Measurements from ENCODE around the gene CFAP20. TPM values are rescaled to one million over a fixed set of nuclear protein-coding genes. Genes with fewer than 3 reads are reported as not detected.

CFAP20 gene
- total RNA-seq, 1 experiment from 2014 or later = 58.3 TPM

DNA sequence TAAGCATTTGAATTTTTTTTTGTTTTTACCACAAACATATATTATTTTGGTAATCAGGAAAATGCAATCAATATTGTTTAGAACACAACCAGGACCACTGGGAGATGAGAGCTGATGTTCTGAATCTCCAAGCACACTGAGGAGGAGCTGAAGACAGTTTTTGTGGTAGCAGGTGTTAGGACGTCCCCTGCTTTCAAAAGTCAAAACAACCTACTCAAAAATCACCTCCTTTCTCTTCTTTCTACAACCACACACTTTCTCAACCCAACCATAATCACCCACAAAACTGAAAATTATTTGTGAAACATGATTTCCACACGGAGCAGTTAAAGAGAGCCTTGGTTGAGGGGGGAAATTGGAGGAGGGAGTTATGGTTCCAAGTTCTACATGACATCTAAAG lies 26.7 kb upstream of the CFAP20 start:
- H3K79me2 ChIP-seq (ENCODE audit: low read length) = no peaks in the 10 kb centered on the region
- BruUV-seq (replicated peaks) = no TSS peak
- no peak overlapping the region for H3K9ac ChIP-seq (ENCODE audit: low read length)
- ChIA-PET CTCF (no interaction called here), POLR2A (ENCODE audit: unreplicated experiment) (no interaction called here)
- no peaks in the 10 kb centered on the region for H3F3A ChIP-seq (ENCODE audit: low read length, unreplicated experiment)
- ATAC-seq (no peak), DNase-seq (no peak)
- H3K36me3 ChIP-seq (ENCODE audit: low read depth, low read length) = no peaks in the 10 kb centered on the region
- H3K27ac ChIP-seq (ENCODE audit: low read length) = no peak overlapping the region
- no peaks in the 10 kb centered on the region for H3K4me1 ChIP-seq (ENCODE audit: insufficient read depth, low read length)
- H3K4me3 ChIP-seq (ENCODE audit: low read length) = no peak overlapping the region
- H3K9me3 ChIP-seq (ENCODE audit: low read length) = no peaks in the 10 kb centered on the region
- no peaks in the 10 kb centered on the region for H4K20me1 ChIP-seq (ENCODE audit: low read length)
- intact Hi-C loops (cut with micrococcal nuclease) = no loop called here
- H3K4me2 ChIP-seq (ENCODE audit: low read length) = no peak overlapping the region
- H3K27me3 ChIP-seq (ENCODE audit: low read length) = no peaks in the 10 kb centered on the region
- TF ChIP-seq EZH2phosphoT487 (IDR thresholded peaks at IDR 0.05; ENCODE audit: borderline replicate concordance, low read length) (no peak), EZH2 (IDR thresholded peaks at IDR 0.05; ENCODE audit: low read length, unreplicated experiment) (no peak)
- TF ChIP-seq, protein P1, sequence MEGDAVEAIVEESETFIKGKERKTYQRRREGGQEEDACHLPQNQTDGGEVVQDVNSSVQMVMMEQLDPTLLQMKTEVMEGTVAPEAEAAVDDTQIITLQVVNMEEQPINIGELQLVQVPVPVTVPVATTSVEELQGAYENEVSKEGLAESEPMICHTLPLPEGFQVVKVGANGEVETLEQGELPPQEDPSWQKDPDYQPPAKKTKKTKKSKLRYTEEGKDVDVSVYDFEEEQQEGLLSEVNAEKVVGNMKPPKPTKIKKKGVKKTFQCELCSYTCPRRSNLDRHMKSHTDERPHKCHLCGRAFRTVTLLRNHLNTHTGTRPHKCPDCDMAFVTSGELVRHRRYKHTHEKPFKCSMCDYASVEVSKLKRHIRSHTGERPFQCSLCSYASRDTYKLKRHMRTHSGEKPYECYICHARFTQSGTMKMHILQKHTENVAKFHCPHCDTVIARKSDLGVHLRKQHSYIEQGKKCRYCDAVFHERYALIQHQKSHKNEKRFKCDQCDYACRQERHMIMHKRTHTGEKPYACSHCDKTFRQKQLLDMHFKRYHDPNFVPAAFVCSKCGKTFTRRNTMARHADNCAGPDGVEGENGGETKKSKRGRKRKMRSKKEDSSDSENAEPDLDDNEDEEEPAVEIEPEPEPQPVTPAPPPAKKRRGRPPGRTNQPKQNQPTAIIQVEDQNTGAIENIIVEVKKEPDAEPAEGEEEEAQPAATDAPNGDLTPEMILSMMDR (conservative IDR thresholded peaks at IDR 0.05; ENCODE audit: low read depth, low read length) = no peak
- H3K9me2 ChIP-seq (replicated peaks; ENCODE audit: low read length) = no peaks in the 10 kb centered on the region
- H2AFZ ChIP-seq (ENCODE audit: low read length) = no peak overlapping the region

DNA sequence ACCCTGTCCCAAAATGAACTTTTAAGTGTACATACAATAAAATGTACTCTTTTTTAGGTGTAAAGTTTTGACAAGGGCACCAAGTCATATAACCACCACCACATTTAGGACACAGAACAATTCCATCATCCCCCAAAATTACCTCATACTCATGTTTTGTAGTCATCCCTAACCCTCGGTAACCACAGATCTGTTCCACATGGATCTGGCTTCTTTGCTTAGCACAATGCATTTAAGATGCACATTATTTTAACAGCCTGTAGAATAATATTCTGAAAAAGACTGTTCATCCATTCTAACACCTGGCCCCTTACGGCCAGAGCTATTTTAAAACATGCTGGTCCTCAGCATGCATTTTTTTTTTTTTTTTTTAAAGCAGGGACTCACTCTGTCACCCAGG lies 25.2 kb upstream of the CFAP20 start:
- CTCF ChIA-PET = no interaction called here
- ATAC-seq (no peak), DNase-seq (no peak)
- Histone ChIP-seq H3K4me1 (ENCODE audit: insufficient read depth, low read length) (no peaks in the 10 kb centered on the region), H3K36me3 (ENCODE audit: low read depth, low read length) (no peaks in the 10 kb centered on the region), H3K9me2 (replicated peaks; ENCODE audit: low read length) (no peaks in the 10 kb centered on the region), H3K9ac (ENCODE audit: low read length) (no peak overlapping the region), H3K9me3 (ENCODE audit: low read length) (no peaks in the 10 kb centered on the region), H3K79me2 (ENCODE audit: low read length) (no peaks in the 10 kb centered on the region), H3K27me3 (ENCODE audit: low read length) (no peaks in the 10 kb centered on the region), H2AFZ (ENCODE audit: low read length) (no peak overlapping the region), H3K4me3 (ENCODE audit: low read length) (no peak overlapping the region), H3K27ac (ENCODE audit: low read length) (no peak overlapping the region), H4K20me1 (ENCODE audit: low read length) (no peaks in the 10 kb centered on the region), H3F3A (ENCODE audit: low read length, unreplicated experiment) (no peaks in the 10 kb centered on the region), H3K4me2 (ENCODE audit: low read length) (no peak overlapping the region)
- intact Hi-C loops (cut with micrococcal nuclease) = no loop called here
- TF ChIP-seq EZH2 (IDR thresholded peaks at IDR 0.05; ENCODE audit: low read length, unreplicated experiment) = no peak
- TF ChIP-seq, protein P1 (conservative IDR thresholded peaks at IDR 0.05; ENCODE audit: low read depth, low read length) = no peak
- no TSS peak for BruUV-seq (replicated peaks)
- POLR2A ChIA-PET (ENCODE audit: unreplicated experiment) = interaction anchor here (0.6 kb wide), 1 partner anchor 141 kb away, joined by 5 read pairs; no protein-coding TSS in a partner anchor

DNA sequence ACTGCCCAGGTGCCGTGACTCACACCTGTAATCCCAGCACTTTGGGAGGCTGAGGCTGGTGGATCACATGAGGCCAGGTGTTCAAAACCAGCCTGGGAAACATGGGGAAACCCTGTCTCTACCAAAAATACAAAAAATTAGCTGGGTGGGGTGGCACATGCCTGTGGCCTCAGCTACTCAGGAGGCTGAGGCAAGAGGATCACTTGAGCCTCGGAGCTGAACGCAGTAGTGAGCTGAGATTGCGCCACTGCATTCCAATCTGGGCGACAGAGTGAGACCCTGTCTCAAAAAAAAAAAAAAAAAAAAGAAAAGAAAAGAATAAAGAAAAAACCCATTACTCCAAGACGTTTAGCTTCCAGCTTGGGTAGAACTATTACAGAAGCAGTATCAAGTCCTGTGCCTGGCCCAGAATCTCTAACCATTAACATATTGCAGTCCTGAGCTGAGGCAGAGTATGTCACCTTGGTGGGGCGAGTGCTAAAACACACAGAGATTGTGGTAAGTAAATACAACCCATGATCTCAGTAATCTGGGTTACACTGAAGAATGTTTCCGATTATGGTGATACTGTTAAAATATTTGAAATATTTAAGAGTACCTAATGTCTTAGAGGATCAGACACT lies 23.2 kb upstream of the CFAP20 start:
- Histone ChIP-seq H3K4me1 (ENCODE audit: insufficient read depth, low read length) (no peaks in the 10 kb centered on the region), H3K9me2 (replicated peaks; ENCODE audit: low read length) (no peaks in the 10 kb centered on the region), H2AFZ (ENCODE audit: low read length) (no peak overlapping the region), H3K4me3 (ENCODE audit: low read length) (no peak overlapping the region), H4K20me1 (ENCODE audit: low read length) (no peaks in the 10 kb centered on the region), H3K27me3 (ENCODE audit: low read length) (no peaks in the 10 kb centered on the region), H3K79me2 (ENCODE audit: low read length) (no peaks in the 10 kb centered on the region), H3K9me3 (ENCODE audit: low read length) (no peaks in the 10 kb centered on the region), H3K4me2 (ENCODE audit: low read length) (no peak overlapping the region), H3K9ac (ENCODE audit: low read length) (no peak overlapping the region), H3F3A (ENCODE audit: low read length, unreplicated experiment) (no peaks in the 10 kb centered on the region), H3K27ac (ENCODE audit: low read length) (no peak overlapping the region), H3K36me3 (ENCODE audit: low read depth, low read length) (no peaks in the 10 kb centered on the region)
- intact Hi-C loops (cut with micrococcal nuclease) = no loop called here
- no TSS peak for BruUV-seq (replicated peaks)
- DNase-seq (no peak), ATAC-seq (no peak)
- POLR2A ChIA-PET (ENCODE audit: unreplicated experiment) = interaction anchor here (0.7 kb wide), 1 partner anchor 1490 kb away, joined by 21 read pairs; no protein-coding TSS in a partner anchor
- CTCF ChIA-PET = interaction anchor here (0.6 kb wide), 1 partner anchor 11 kb away, joined by 9 read pairs; no protein-coding TSS in a partner anchor
- TF ChIP-seq, protein P1 (conservative IDR thresholded peaks at IDR 0.05; ENCODE audit: low read depth, low read length) = no peak
- no peak for TF ChIP-seq EZH2phosphoT487 (IDR thresholded peaks at IDR 0.05; ENCODE audit: borderline replicate concordance, low read length)
- TF ChIP-seq EZH2 (IDR thresholded peaks at IDR 0.05; ENCODE audit: low read length, unreplicated experiment) = no peak
